GM20000 (cell line): Measurements from ENCODE around the gene KCNMA1.

Experiments
- DNase-seq: peaks from one replicate; pipeline ENCODE4 v3.0.0; 2012; ENCODE audit warnings: low spot score
- TF ChIP-seq, protein P1 (sequence below): IDR thresholded peaks from 2 replicates; pipeline ENCODE4 v1.5.1; 2012; ENCODE audit warnings: mild to moderate bottlenecking, control low read depth; ENCODE audit errors: extremely low read depth, missing control alignments

Gene KCNMA1

GRCh38 chr10:77611221-77611620 lies 26.4 kb downstream of the KCNMA1 start:
- TF ChIP-seq, protein P1, sequence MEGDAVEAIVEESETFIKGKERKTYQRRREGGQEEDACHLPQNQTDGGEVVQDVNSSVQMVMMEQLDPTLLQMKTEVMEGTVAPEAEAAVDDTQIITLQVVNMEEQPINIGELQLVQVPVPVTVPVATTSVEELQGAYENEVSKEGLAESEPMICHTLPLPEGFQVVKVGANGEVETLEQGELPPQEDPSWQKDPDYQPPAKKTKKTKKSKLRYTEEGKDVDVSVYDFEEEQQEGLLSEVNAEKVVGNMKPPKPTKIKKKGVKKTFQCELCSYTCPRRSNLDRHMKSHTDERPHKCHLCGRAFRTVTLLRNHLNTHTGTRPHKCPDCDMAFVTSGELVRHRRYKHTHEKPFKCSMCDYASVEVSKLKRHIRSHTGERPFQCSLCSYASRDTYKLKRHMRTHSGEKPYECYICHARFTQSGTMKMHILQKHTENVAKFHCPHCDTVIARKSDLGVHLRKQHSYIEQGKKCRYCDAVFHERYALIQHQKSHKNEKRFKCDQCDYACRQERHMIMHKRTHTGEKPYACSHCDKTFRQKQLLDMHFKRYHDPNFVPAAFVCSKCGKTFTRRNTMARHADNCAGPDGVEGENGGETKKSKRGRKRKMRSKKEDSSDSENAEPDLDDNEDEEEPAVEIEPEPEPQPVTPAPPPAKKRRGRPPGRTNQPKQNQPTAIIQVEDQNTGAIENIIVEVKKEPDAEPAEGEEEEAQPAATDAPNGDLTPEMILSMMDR: no peak
- DNase-seq: no peak

DNA sequence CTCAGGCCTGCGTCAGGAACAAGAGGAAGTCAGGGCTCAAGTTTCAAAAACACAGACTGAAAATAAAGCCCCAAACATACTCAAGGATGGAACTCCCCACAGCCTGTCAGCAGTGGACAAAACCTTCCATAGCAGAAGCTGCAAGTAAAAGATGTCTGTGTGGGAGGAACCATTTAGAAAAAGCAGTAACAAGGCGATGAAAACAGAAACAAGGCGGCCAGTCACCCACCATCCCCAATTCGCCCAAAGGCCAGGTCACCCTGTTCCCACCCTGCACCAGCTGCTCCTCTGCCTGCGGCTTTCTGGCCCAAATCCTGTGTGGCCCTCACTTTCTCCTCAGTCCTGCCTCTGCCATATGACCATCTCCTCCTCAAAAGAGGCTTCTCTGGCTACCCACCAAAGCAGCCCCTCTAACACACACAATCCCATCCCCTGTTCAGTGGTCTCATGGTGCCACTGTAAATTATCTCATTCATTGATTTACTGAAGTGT lies 27.8 kb downstream of the KCNMA1 start:
- DNase-seq: no peak
- TF ChIP-seq, protein P1: no peak

- TF ChIP-seq, protein P1: no peak
- DNase-seq: no peak
Observed at GRCh38 chr10:77608281-77608680, 29.3 kb downstream of the KCNMA1 start.

DNA sequence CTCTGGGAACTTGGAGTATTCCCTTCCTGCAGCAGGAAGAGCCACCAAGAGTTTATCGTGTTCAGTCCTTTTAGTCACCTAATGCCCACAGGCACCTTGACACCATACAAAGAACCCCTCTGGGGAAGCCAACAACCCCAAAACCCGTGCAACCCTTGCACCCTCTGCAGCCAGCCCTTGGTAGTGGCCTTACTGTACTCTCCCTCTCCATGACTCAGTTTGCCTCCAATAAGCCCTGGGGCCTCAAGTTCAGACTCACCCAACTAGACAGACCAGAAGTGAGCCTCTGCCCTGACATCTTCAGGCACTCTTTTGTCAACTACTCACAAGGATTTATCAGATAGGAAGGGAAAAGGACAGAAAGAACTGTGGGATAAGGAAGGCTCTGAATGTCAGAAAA lies 30.9 kb downstream of the KCNMA1 start:
- TF ChIP-seq, protein P1: no peak
- DNase-seq: no peak

GRCh38 chr10:77605466-77605865 lies 32.1 kb downstream of the KCNMA1 start:
- TF ChIP-seq, protein P1: no peak
- no peak for DNase-seq

GRCh38 chr10:77604941-77605351 lies 32.7 kb downstream of the KCNMA1 start:
- TF ChIP-seq, protein P1: no peak
- DNase-seq: no peak

DNA sequence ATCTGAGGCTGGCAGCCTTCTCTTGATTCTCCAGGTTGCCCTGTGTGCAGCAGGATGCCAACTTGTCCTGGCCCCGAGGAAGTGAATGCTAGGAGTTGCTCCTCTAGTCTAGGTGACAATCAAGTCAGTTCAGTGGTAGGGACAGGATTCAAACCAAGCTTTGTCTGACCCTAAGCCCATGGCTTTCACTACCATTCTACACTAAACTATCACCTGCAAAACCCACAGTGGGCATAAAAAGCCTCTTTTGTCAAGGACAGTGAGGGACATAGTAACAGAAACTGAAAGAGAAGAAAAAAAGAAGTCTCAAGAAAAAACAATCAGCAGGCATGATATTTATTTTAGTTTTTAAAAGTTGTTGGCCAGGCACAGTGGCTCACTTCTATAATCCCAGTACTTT lies 33.5 kb downstream of the KCNMA1 start:
- TF ChIP-seq, protein P1: no peak
- DNase-seq: no peak
